ENCODE measurements around the gene RPS6KA4. TPM values are rescaled to one million over a fixed set of nuclear protein-coding genes. Genes with fewer than 3 reads are reported as not detected.

Gene RPS6KA4
- total and polyA plus RNA-seq, 2 of the 13 experiments (the other 11 are each of a cell fraction or from before 2014, with no cell fraction given) = 8.9 to 14.2 TPM

DNA sequence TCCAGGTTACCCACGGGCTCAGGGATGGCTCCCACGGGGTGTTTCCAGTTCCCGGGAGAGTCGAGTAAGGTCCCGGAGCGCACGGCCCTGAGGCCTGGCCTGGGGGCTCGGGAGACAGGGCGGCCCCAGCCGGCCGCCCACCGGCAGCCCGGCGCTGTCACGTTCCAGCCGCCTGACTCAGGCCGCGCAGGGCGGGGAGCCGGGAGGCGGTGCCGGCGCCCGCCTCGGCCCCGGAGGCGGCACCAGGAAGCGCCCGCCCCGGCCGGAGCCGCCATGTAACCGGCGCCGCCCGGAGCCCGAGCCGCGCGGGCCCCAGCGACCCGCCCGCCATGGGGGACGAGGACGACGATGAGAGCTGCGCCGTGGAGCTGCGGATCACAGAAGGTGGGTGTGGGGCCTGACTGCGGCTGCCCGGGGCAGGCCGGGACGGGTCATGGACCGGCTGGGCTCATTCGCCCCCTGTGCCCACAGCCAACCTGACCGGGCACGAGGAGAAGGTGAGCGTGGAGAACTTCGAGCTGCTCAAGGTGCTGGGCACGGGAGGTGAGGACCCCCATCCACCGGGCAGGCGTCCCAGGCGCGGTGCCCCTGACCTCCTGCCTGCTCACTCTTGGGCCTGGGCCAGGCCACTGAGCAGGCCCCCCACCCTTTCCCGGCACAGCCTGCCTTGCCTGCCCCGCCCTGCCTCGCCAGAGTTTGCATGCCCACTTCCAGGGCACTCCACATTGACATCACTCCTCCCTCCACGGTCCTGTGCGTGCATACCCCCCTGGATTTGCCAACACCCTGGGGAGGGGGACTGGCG lies at the start of gene RPS6KA4 (continued):
- no peak; the same call in 1 of the 2 replicates for TF ChIP-seq MXD1 (CRISPR knock-in tag; IDR thresholded peaks at IDR 0.05)
- TF ChIP-seq EZH2 (conservative IDR thresholded peaks at IDR 0.05; ENCODE audit: low read depth, low read length) = no peak
- TF ChIP-seq, protein P1, sequence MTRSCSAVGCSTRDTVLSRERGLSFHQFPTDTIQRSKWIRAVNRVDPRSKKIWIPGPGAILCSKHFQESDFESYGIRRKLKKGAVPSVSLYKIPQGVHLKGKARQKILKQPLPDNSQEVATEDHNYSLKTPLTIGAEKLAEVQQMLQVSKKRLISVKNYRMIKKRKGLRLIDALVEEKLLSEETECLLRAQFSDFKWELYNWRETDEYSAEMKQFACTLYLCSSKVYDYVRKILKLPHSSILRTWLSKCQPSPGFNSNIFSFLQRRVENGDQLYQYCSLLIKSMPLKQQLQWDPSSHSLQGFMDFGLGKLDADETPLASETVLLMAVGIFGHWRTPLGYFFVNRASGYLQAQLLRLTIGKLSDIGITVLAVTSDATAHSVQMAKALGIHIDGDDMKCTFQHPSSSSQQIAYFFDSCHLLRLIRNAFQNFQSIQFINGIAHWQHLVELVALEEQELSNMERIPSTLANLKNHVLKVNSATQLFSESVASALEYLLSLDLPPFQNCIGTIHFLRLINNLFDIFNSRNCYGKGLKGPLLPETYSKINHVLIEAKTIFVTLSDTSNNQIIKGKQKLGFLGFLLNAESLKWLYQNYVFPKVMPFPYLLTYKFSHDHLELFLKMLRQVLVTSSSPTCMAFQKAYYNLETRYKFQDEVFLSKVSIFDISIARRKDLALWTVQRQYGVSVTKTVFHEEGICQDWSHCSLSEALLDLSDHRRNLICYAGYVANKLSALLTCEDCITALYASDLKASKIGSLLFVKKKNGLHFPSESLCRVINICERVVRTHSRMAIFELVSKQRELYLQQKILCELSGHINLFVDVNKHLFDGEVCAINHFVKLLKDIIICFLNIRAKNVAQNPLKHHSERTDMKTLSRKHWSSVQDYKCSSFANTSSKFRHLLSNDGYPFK (CRISPR knock-in tag; IDR thresholded peaks at IDR 0.05; ENCODE audit: borderline replicate concordance) = no peak
- no peak for TF ChIP-seq ZNF562 (CRISPR knock-in tag; IDR thresholded peaks at IDR 0.05; ENCODE audit: borderline replicate concordance)
- TF ChIP-seq MTF1 (CRISPR knock-in tag; IDR thresholded peaks at IDR 0.05) = no peak
- no peak for TF ChIP-seq ZNF7 (CRISPR knock-in tag; IDR thresholded peaks at IDR 0.05)
- TF ChIP-seq EP300 (IDR thresholded peaks at IDR 0.05; ENCODE audit: low read depth in 2 of 2, low read length in 2 of 2) = no peak
- no peak for TF ChIP-seq EP300 (CRISPR knock-in tag; IDR thresholded peaks at IDR 0.05; ENCODE audit: borderline replicate concordance)
- TF ChIP-seq HNRNPL (IDR thresholded peaks at IDR 0.05; ENCODE audit: low read depth, low read length) = peak; percentile 76
- TF ChIP-seq, protein P2, sequence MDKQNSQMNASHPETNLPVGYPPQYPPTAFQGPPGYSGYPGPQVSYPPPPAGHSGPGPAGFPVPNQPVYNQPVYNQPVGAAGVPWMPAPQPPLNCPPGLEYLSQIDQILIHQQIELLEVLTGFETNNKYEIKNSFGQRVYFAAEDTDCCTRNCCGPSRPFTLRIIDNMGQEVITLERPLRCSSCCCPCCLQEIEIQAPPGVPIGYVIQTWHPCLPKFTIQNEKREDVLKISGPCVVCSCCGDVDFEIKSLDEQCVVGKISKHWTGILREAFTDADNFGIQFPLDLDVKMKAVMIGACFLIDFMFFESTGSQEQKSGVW (CRISPR knock-in tag; IDR thresholded peaks at IDR 0.05; ENCODE audit: borderline replicate concordance) = no peak
- TF ChIP-seq ZNF180 (CRISPR knock-in tag; IDR thresholded peaks at IDR 0.05; ENCODE audit: borderline replicate concordance, low read depth) = no peak
- TF ChIP-seq CBX1 (IDR thresholded peaks at IDR 0.05; ENCODE audit: low read depth) = no peak
- no peak for TF ChIP-seq MED13 (CRISPR knock-in tag; IDR thresholded peaks at IDR 0.05)
- TF ChIP-seq CBX2 (IDR thresholded peaks at IDR 0.05; ENCODE audit: low read depth, low read length) = no peak
- no peak for TF ChIP-seq CBX2 (CRISPR knock-in tag; IDR thresholded peaks at IDR 0.05; ENCODE audit: low read depth)
- no peak for TF ChIP-seq ADNP (CRISPR knock-in tag; IDR thresholded peaks at IDR 0.05)
- TF ChIP-seq CENPBD1 (CRISPR knock-in tag; IDR thresholded peaks at IDR 0.05; ENCODE audit: borderline replicate concordance, low read depth) = no peak
- no peak for TF ChIP-seq ZNF709 (CRISPR knock-in tag; IDR thresholded peaks at IDR 0.05)
- no peak for TF ChIP-seq POLR2AphosphoS2 (IDR thresholded peaks at IDR 0.05; ENCODE audit: low read depth, low read length)
- no peak for TF ChIP-seq DR1 (CRISPR knock-in tag; IDR thresholded peaks at IDR 0.05)
- TF ChIP-seq XBP1 (CRISPR knock-in tag; IDR thresholded peaks at IDR 0.05) = no peak
- TF ChIP-seq, protein P3, sequence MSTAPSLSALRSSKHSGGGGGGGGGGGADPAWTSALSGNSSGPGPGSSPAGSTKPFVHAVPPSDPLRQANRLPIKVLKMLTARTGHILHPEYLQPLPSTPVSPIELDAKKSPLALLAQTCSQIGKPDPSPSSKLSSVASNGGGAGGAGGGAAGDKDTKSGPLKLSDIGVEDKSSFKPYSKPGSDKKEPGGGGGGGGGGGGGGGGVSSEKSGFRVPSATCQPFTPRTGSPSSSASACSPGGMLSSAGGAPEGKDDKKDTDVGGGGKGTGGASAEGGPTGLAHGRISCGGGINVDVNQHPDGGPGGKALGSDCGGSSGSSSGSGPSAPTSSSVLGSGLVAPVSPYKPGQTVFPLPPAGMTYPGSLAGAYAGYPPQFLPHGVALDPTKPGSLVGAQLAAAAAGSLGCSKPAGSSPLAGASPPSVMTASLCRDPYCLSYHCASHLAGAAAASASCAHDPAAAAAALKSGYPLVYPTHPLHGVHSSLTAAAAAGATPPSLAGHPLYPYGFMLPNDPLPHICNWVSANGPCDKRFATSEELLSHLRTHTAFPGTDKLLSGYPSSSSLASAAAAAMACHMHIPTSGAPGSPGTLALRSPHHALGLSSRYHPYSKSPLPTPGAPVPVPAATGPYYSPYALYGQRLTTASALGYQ (CRISPR knock-in tag; IDR thresholded peaks at IDR 0.05) = no peak
